Activated T-cell treated with anti-CD3 and anti-CD28 coated beads, Interleukin-2, amount 50 U/mL, for 48 hours (primary cell): ENCODE data around the gene RNF13.
A peak's percentile ranks its signal among the peaks of the same experiment; 100 is the strongest.

ENCODE experiments used
- DNase-seq, 2 experiments: peaks; one replicate each; pipeline ENCODE4 v3.0.0-alpha.2; 2020

Gene RNF13

GRCh38 chr3:149812606-149813366 lies at the start of gene RNF13:
TSS of gene RNF13 (plus strand) at chr3:149813215. CDS start at chr3:149846027, 32,812 bp downstream.
- DNase-seq = peak; percentile 95 to 96

GRCh38 chr3:149763565-149764195 lies 49.3 kb upstream of the RNF13 start:
- DNase-seq = no peak

- no peak for DNase-seq
Observed at GRCh38 chr3:149764302-149764701, 48.7 kb upstream of the RNF13 start.

DNA sequence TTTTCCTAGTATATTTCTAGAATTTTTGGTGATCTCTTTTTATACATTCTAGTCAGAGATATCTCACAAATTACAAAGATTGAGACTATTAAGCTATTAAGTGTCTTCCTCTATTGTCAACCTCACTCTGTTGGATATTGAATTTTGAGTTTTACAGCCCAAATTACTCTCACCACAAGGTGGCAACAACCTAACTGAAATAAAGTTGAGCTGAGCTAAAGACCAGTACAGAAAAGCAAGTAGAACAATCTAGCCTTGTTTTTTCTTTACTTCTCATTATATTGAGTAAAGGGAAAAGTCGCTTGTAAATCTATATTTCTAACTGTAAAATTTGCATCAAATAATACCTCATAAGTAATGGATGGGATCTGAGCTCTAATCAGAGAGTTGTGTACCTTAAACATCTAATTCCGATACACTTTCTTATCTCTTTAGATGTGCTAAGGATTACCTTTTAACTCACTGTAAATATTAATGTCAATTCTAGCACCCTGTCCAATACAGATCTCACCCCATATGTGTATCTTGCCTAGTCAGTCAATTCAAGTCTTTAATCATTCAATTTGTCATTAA lies 47.2 kb upstream of the RNF13 start:
- DNase-seq = no peak

GRCh38 chr3:149767720-149768119 lies 45.3 kb upstream of the RNF13 start:
- DNase-seq = no peak

DNA sequence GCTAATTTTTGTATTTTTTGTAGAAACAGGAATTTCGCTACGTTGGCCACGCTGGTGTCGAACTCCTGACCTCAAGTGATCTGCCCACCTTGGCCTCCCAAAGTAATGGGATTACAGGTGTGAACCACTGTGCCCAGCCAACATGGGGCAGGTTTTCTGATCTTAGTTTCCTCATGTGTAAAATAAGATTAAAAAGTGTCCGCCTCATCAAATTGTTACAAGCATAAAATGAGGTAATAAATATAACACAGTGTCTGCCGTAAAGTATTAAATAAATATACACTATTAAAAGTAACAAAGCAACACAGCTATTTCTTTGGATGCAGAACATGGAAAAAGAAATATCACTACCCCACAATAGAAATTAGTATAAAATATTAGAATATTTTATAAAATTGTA lies 44.3 kb upstream of the RNF13 start:
- no peak for DNase-seq

DNA sequence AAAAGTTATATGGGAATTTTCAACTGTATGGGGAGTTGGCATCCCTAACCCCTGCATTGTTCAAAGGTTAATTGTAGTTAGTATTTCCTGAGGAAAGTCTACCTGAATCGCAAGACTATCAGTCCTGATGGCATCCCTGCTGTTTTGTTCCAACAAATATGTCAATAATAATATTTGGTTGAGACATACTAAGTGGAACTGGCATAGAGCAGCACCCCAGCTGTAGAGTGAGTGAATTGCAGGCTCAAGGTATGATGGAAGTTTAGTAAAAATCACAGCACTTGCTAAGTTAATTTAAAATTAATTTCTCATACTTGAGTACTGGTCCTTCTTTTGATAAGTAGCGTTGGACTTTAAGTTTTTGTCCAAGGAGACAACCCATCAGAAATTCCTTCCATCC lies 42.8 kb upstream of the RNF13 start:
- no peak for DNase-seq

- DNase-seq = peak; percentile 41 to 52
Observed at GRCh38 chr3:149771652-149772271, 41.3 kb upstream of the RNF13 start.

GRCh38 chr3:149772861-149773260 lies 40.2 kb upstream of the RNF13 start:
- no peak for DNase-seq

- DNase-seq = no peak
Observed at GRCh38 chr3:149776170-149776569, 36.8 kb upstream of the RNF13 start.

GRCh38 chr3:149777414-149778214 lies 35.4 kb upstream of the RNF13 start:
- no peak for DNase-seq

GRCh38 chr3:149781211-149781610 lies 31.8 kb upstream of the RNF13 start:
- no peak for DNase-seq

DNA sequence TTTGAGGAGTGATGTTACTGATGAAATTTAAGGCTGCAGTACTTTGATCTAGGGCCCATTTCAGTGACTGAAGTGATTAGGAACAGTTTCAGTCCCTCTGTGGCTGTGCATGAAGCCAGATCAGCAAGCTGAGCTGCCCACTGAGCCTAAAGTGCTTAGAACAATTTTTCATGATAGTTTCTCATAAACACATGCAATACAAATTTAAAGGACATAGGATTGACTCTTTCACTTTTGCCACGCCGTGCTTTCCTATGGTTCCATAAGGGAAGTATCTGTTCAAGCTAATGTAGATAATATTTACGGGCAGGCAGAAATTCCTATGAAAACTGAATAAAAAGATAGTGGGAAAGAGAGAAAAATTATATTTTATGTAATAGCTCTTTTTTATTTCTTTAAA lies 31.3 kb upstream of the RNF13 start:
- DNase-seq = no peak

DNA sequence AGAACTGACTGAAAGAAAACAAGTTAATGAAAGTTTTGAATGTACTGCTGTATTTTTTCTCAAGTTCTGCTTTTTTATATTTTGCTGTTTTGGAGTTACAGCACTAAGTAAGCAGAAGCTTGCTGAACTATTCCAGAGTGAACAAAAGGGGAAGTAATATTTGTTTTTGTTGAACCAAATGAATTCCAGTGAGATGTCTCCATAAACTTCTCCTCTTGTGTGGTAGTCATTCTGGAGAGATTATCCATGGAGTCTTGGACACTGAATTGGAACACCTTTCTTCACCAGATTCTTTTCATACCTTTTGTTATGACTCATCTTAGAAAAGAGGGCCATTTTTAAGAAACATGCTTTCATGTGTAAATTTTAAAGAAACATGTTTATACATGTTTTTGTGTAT lies 29.4 kb upstream of the RNF13 start:
- DNase-seq = no peak

GRCh38 chr3:149784064-149784704 lies 28.8 kb upstream of the RNF13 start:
- DNase-seq = no peak

- no peak for DNase-seq
Observed at GRCh38 chr3:149790268-149790667, 22.7 kb upstream of the RNF13 start.

DNA sequence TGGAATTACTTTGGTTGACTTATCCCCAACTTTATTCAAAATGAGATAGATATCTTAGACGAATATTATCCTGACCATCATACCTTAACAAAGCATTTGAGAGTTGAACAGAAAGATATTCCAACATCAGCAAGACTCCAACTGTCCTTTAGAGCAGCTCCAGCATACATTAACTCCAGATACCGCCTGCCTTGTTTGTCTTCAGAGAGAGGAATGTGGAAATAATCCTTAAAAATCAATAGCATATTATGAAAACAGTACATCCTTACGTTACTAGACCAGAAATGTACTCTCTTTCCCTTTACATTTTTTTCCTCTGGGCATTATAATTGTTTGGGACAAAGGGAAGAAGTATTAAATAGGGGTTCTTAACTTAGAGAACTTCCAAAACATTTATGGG lies 22.3 kb upstream of the RNF13 start:
- no peak for DNase-seq

- DNase-seq = no peak
Observed at GRCh38 chr3:149792452-149793270, 20.4 kb upstream of the RNF13 start, which contains the start of gene ANKUB1. TSS of gene ANKUB1 (minus strand) at chr3:149792554. CDS start at chr3:149792366, 188 bp downstream.

- no peak for DNase-seq
Observed at GRCh38 chr3:149796026-149796425, 17.0 kb upstream of the RNF13 start.

DNA sequence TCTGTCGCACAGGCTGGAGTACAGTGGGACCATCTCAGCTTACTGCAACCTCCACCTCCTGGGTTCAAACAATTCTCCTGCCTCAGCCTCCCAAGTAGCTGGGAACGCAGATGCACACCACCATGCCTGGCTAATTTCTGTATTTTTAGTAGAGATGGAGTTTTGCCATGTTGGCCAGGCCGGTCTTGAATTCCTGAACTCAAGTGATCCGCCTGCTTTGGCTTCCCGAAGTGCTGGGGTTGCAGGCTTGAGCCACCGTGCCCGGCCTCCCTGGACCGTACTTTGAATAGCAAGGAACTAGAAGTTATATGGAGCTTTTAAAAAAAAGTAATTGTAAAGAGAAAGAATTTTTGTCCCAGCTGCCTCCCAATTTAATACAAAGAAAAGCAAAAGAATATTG lies 12.3 kb upstream of the RNF13 start:
- no peak for DNase-seq

DNA sequence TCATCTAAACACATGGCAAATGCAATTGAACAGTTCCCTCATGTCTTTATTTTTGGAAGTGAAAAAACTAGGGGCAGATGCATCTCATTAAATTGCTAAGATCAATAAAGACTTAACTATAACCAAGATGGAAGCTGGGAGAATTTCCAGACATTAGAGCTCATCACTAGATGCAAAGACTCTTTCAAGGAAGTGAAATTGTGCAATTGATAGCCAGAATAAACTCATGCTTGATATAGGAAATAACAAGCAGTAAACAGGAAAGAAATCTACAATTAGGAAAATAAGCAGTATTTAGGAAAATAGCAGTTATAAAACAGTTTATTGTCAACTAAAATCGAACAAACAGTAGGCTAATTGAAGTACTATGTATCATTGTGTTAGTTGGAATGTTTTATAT lies 11.8 kb upstream of the RNF13 start:
- no peak for DNase-seq
